Coronary artery (tissue), 2 donors: Measurements from ENCODE around the gene PRDM16.

Experiments used
- DNase-seq: peaks from one replicate; pipeline ENCODE4 v3.0.0-alpha.2; 2017; ENCODE audit warnings: low spot score
- H3K27ac ChIP-seq, 2 donors: fragments of 200-600 bp; sonication (generic); one replicate each; pipeline ENCODE4 v1.5.1; 2016 to 2019
- H3K4me3 ChIP-seq: fragments of 200-600 bp; sonication (generic); 2 replicates; pipeline ENCODE4 v1.5.1; 2016; ENCODE audit warnings: mild to moderate bottlenecking, moderate library complexity
- TF ChIP-seq, protein P1 (sequence below): fragments of 200-600 bp; sonication (generic); IDR thresholded peaks from one replicate; pipeline ENCODE4 v1.5.1; 2019; ENCODE audit warnings: antibody characterized with exemption

The PRDM16 gene

DNA sequence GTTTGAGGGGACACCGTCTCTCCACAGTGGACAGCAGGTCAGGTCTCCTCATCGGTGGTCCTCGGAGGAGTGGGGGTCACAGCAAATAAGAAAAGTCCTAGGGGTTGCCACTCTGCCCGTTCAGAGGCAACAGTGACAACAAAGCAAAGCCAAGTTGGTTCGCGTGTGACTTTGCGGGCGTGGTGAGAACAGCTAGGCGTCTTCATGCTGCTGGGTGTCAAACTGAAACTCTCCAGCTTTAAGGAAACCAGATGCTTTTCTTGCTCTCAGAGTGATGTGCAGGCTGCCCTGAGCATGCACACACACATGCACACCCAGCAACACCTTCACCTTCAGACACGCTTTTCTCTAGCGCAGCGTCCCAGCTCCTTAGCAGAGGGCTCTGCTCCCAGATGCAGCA is 315.4 kb downstream of the PRDM16 start:
- TF ChIP-seq, protein P1, sequence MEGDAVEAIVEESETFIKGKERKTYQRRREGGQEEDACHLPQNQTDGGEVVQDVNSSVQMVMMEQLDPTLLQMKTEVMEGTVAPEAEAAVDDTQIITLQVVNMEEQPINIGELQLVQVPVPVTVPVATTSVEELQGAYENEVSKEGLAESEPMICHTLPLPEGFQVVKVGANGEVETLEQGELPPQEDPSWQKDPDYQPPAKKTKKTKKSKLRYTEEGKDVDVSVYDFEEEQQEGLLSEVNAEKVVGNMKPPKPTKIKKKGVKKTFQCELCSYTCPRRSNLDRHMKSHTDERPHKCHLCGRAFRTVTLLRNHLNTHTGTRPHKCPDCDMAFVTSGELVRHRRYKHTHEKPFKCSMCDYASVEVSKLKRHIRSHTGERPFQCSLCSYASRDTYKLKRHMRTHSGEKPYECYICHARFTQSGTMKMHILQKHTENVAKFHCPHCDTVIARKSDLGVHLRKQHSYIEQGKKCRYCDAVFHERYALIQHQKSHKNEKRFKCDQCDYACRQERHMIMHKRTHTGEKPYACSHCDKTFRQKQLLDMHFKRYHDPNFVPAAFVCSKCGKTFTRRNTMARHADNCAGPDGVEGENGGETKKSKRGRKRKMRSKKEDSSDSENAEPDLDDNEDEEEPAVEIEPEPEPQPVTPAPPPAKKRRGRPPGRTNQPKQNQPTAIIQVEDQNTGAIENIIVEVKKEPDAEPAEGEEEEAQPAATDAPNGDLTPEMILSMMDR = no peak
- no peak for DNase-seq
- peak overlapping the region in 1 of 2 donors; percentile 3 for H3K27ac ChIP-seq
- H3K4me3 ChIP-seq = no peak overlapping the region

DNA sequence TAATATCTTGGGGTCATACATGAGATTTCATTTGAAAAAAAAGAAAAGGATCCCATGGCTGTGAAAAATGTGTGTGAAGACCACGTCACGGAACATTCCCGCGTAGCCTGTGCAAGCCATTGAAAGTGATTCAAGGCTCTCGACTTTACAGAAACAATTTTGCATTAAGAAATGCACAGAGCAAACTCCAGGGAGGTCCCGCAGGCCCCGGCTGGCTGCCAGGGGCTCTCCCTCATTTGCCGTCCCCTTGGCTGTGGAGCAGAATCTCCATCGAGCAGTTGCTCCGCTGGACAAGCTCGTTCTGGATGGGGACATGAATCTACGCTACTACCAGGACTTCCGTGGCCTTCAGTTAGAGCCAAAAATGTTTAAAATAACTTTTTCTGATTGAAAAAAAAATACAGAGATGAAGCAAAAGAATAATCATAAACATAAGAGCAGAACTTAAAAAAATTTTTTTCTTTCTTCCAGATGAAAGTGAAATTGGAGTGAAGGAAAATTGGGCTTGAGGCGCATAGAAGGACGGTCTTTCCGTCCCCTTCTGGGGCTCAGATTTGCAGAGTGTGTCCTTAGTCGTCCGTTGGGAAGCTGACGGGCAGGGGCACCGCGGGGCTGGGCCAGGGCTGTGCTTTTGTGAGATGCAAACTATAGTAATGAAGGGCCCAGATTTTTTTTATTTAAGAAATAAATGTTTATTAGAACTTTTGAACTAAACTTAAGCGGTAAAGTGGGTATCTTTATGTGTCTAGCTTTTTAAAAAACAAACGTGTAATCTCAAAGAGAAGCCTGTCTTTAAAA is 317.4 kb downstream of the PRDM16 start:
- no peak for DNase-seq
- H3K27ac ChIP-seq = no peak overlapping the region
- no peak overlapping the region for H3K4me3 ChIP-seq
- TF ChIP-seq, protein P1 = no peak

DNA sequence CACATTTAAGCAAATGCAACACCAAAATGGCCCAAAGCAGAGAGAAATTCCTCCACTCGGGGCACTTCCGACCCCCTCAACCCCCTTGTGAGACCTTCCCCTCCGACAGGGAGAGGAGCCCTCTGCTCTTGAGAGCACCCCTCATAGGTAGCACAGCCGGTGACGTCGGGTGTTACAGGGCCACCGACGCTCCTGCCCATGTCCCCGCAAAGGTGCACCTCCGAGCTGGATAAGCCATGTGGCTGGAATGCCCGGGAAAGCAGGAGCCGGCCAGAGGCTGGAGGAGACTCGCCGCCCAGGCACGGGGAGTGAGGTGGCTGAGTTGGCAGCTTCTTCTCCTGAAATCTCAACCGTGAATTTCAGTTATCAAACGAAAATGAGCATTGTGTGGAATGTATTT is 318.4 kb downstream of the PRDM16 start:
- no peak overlapping the region for H3K4me3 ChIP-seq
- TF ChIP-seq, protein P1 = no peak
- no peak for DNase-seq
- no peak overlapping the region for H3K27ac ChIP-seq

DNA sequence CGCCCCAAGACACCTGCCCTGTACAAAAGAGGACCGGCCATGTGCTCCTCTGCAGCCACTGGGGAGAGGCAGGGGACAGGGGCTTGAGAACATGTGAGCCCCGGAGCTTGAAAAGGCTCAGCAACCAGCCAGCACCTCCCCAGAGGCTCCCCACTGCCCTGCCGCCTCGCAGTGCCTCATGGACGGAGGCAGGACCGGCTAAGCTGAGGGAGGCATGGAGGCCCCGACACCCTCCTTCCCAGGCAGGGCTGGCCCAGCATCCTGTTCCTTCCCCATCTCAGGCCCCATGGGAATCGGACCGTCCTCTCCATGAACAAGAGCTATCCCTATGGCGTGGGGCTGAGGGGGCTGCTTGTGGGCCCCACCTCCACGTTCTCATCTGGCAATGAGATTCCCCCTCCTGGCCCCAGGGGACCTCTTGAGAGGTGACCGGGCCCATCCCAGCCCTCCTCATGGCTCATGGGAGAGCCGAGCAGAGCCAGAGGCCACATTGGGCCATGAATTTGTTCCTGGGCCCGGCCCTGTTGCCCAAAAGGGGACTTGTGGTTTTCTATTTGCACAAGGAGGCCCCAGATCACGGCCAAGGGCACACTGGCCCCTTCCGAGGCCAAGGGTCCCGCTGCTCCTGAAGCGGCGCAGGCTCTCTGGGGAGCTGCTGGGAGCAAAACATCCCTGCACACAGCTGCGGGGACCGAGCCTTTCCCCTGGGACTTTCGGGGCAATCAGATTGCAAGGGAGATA is 320.3 kb downstream of the PRDM16 start:
- Histone ChIP-seq H3K27ac (peak overlapping the region; percentile 55 to 61), H3K4me3 (no peak overlapping the region)
- DNase-seq = no peak
- TF ChIP-seq, protein P1 = no peak

DNA sequence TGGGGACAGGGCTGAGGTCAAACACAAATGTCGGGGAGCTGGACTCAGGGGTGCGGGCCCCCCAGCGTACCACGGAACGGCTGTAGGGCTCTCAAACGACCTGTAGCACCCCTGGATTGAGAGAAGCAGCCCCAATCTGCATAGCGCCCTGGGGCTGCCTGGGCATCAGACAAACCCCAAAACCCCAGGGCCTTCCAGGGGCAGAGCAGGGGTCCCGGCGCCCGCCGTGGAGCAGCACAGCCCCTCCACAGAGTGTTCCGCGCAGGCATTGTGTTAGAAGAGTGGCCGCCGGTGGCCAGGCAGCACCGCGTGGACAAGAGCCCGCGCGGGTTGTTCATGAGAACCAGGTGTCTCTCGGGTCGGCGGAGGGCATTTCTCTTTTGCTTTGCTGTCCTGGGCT is 321.3 kb downstream of the PRDM16 start:
- Histone ChIP-seq H3K27ac (no peak overlapping the region), H3K4me3 (no peak overlapping the region)
- TF ChIP-seq, protein P1 = no peak
- no peak for DNase-seq

DNA sequence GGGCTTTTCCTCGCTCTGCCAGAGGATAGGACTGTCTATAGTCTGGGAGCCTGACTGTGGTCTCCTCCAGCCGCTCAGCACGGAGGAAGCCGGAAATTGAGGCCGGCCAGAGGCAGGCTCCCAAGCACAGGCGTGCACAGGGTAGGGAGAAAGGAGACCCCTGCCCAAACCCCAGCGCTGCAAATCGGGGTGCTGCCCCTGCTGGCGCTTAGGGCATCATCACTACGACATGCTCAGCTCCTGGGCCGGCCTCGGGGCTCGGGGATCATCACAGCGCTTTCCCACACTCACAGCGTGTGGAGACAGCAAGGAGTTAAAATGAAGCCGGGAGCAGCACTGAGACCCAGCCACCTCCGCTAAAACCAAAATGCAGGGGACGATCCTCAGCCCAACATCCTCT is 322.7 kb downstream of the PRDM16 start:
- no peak for DNase-seq
- TF ChIP-seq, protein P1 = no peak
- peak overlapping the region; percentile 95 to 97 for H3K27ac ChIP-seq
- no peak overlapping the region for H3K4me3 ChIP-seq
